ENCODE data around the gene F3. TPM values are rescaled to one million over a fixed set of nuclear protein-coding genes. Genes with fewer than 3 reads are reported as not detected.

F3 gene
- polyA plus RNA-seq, 2 of the 4 experiments (the other 2 are of a cell fraction) = 3.2 to 4.4 TPM

DNA sequence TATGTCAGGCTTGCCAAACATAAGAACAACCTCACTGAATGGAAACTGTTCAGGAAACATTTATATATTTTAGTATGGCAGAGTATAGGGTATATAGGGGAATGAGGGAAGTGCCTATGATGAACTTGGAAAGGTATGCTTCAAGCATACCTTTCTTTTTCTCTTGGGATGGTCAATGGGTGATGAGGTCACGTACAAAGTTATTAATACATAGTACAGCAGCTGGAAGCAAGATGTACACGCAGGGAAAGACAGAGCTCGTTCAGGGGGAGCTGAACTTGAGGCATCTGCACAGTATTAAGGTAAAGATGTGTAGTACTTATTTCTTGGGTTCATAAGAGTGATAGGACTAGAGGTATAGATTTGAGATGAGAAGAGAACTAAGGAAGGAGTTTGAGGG is 61.9 kb downstream of the F3 start:
- no peak overlapping the region for H3K4me2 ChIP-seq
- no peaks in the 10 kb centered on the region for H3K9me3 ChIP-seq
- DNase-seq (ENCODE audit: low read depth in 1 of 2, low spot score in 1 of 2) (no peak), ATAC-seq (no peak), FAIRE-seq (no peak)
- H3K4me1 ChIP-seq = no peaks in the 10 kb centered on the region
- CTCF ChIA-PET = interaction anchor here (1.0 to 8.8 kb wide), 2 partner anchors 25 to 326 kb away, joined by 3 to 80 read pairs; no protein-coding TSS in a partner anchor
- TF ChIP-seq HOXB5 (CRISPR knock-in tag; IDR thresholded peaks at IDR 0.05) (no peak), EHMT2 (IDR thresholded peaks at IDR 0.05; ENCODE audit: low read depth) (no peak), HEYL (CRISPR knock-in tag; IDR thresholded peaks at IDR 0.05) (no peak), MYC (IDR thresholded peaks at IDR 0.05; ENCODE audit: borderline replicate concordance, low read length) (no peak), JUN (IDR thresholded peaks at IDR 0.05) (no peak), HOXA7 (CRISPR knock-in tag; IDR thresholded peaks at IDR 0.05) (no peak), SMC3 (IDR thresholded peaks at IDR 0.05) (no peak), ZSCAN20 (CRISPR knock-in tag; IDR thresholded peaks at IDR 0.05) (no peak), EHF (CRISPR knock-in tag; IDR thresholded peaks at IDR 0.05) (no peak), TFCP2L1 (CRISPR knock-in tag; IDR thresholded peaks at IDR 0.05) (no peak), HOXB13 (CRISPR knock-in tag; IDR thresholded peaks at IDR 0.05; ENCODE audit: low read depth) (no peak), KDM1A (IDR thresholded peaks at IDR 0.05; ENCODE audit: low read depth) (no peak)
- TF ChIP-seq, protein P1, sequence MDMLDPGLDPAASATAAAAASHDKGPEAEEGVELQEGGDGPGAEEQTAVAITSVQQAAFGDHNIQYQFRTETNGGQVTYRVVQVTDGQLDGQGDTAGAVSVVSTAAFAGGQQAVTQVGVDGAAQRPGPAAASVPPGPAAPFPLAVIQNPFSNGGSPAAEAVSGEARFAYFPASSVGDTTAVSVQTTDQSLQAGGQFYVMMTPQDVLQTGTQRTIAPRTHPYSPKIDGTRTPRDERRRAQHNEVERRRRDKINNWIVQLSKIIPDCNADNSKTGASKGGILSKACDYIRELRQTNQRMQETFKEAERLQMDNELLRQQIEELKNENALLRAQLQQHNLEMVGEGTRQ (IDR thresholded peaks at IDR 0.05) = no peak
- TF ChIP-seq, protein P2, sequence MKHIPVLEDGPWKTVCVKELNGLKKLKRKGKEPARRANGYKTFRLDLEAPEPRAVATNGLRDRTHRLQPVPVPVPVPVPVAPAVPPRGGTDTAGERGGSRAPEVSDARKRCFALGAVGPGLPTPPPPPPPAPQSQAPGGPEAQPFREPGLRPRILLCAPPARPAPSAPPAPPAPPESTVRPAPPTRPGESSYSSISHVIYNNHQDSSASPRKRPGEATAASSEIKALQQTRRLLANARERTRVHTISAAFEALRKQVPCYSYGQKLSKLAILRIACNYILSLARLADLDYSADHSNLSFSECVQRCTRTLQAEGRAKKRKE (CRISPR knock-in tag; IDR thresholded peaks at IDR 0.05; ENCODE audit: low read depth) = no peak
- WGBS (ENCODE audit: missing lambda C conversion rate) = 91% methylated on average over 3 of the region's 3 CpGs
- H3K4me3 ChIP-seq = no peak overlapping the region
- POLR2A ChIA-PET = no interaction called here
- H3K27ac ChIP-seq = no peak overlapping the region

Other genes starting within 250 kb of the F3 start
- 34.5 and 44.8 TPM in 2 replicates for gene ABCD3, start 123.4 kb downstream of the F3 start, polyA plus RNA-seq (2011; rRNA removed)
- gene ABCD3, start 123.4 kb downstream of the F3 start, polyA plus RNA-seq (2017; fragmentation: RNase III; extraction: RNeasy Plus Mini Kit Qiagen cat#74134 plus additional on column Dnase treatment) = 31.3 to 34.1 TPM (median 32.3 TPM) in 3 replicates